Measurements from ENCODE around the gene CASKIN2.
"Not testable (repeated sequence)": the region's sequence is repeated elsewhere in the genome, so short reads cannot be mapped to it uniquely, and the experiment has no call there.

Gene CASKIN2

GRCh38 chr17:75488693-75489510, 26.4 kb downstream of the CASKIN2 start:
- no peak for DNase-seq (ENCODE audit: low read depth)

GRCh38 chr17:75487351-75488070, 27.8 kb downstream of the CASKIN2 start:
- DNase-seq (ENCODE audit: low read depth) = peak; percentile 44

DNA sequence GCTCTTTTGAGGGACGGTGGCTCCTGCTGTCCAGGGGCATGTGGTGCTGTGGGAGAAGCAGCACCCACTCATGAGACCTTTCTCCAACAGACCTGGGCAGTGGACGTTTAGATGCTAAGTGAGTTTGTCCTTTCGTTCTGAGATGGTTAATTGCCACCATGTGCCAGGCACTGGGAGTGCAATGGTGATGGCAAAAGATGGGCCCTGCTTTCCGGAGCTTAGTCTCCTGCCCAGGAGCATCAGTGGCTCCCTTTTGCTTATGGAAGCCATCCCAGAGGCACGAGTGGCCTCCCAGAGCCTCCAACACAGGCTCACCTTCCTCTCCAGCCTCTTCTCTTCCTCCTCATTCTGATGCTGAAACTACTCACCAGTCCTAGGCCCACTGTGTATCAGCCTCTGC, 28.4 kb downstream of the CASKIN2 start:
- no peak for DNase-seq (ENCODE audit: low read depth)

- no peak for DNase-seq (ENCODE audit: low read depth)
These were observed 29.2 kb downstream of the CASKIN2 start for GRCh38 chr17:75486151-75486550.

DNA sequence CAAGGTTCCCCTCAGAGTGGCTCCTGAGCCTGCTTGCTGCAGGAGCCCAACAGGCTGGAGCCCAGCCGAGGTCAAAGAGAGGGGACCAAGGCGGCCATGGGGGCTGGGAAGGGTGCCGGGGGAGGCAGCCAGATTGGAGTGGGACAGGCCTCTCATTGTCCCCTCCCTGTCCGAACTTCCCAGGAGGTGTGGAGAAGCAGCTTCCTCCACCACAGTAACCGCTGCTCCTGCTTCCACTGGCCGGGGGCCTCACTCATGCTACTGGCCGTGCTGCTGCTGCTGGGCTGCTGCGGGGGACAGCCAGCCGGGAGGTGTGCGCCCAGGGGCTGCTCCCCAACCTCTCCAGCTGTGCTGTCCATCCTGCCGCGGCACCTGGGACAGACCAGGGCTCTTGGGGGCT, 29.6 kb downstream of the CASKIN2 start:
- no peak for DNase-seq (ENCODE audit: low read depth)

GRCh38 chr17:75482098-75482942, 33.0 kb downstream of the CASKIN2 start:
- DNase-seq (ENCODE audit: low read depth) = no peak

DNA sequence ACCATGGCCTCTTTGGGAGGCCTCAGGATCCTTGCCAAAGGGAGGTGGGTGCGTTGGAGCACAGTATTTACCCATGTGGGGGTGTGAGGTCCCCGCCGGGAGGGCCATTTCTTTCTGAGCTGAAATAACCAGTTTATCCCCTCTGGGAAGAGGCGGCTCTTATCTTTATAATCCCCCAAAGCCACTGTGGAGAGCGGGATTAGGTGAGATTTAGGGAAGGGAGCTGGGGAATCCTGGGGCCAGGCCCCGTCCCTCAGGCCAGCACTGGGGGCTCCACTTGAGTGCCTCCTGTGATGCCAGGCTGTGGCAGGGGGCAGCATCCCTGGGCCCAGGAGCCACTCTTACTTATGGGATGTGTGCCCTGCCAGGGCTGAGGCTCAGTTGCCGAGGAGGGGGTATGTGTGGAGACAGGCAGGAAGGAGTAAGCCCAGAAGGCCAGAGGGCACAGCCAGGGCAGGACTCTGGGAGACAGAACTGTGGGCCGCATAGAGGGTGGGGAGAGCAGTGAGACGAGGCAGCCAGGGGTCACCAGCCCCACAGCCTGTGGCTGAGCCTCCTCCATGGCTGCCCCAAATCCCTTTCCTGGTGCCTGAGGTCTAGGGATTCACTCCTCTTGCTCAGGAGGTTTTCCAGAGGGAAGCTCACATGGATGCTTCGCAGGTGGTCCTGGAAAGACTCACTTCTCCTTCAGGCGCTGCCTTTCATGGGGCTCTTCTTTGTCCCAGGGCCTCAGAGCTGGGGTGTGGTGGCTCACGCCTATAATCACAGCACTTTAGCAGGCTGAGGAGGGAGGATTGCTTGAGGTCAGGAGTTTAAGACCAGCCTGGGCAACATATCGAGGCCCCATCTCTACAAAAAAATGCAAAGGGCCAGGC, 33.9 kb downstream of the CASKIN2 start:
- no peak for DNase-seq (ENCODE audit: low read depth)

- no peak for DNase-seq (ENCODE audit: low read depth)
These were observed 35.1 kb downstream of the CASKIN2 start for GRCh38 chr17:75480281-75480680.

DNA sequence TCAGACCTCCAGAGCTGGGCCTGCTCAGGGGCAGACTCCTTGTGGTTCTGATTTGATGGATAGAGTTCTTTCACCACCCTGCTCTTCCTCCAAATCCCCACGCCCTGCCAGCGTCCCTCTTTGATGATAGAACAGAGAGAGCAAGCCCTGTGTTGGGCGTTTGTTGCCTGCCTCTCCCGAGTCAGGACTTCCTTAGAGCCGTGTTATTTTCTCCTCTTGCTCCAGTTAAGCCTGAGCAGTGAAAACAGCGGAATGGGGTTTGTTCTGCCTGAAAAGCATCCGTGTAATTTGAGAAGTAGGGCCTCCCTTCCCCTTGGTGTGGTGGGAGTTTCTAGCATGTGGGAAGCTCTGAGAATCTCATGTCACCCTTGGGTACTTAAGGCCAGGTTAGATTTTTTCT, 36.8 kb downstream of the CASKIN2 start:
- no peak for DNase-seq (ENCODE audit: low read depth)

DNA sequence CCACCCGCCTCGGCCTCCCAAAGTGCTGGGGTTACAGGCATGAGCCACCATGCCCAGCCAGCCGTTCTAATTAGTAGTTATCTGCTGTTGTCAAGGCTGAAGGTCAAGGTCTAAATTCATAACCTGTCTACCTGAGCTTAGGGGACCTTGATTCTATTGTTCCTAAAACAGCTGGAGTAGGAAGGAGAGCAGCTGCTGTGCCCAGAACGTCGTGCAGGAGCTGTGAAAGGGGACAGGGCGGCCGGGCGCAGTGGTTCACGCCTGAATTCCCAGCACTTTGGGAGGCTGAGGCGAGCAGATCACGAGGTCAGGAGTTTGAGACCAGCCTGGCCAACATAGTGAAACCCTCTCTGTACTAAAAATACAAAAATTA, 37.9 kb downstream of the CASKIN2 start:
- not testable (repeated sequence) for DNase-seq (ENCODE audit: low read depth)

GRCh38 chr17:75476752-75477489, 38.4 kb downstream of the CASKIN2 start:
- DNase-seq (ENCODE audit: low read depth) = no peak

GRCh38 chr17:75476271-75476671, 39.1 kb downstream of the CASKIN2 start:
- no peak for DNase-seq (ENCODE audit: low read depth)

DNA sequence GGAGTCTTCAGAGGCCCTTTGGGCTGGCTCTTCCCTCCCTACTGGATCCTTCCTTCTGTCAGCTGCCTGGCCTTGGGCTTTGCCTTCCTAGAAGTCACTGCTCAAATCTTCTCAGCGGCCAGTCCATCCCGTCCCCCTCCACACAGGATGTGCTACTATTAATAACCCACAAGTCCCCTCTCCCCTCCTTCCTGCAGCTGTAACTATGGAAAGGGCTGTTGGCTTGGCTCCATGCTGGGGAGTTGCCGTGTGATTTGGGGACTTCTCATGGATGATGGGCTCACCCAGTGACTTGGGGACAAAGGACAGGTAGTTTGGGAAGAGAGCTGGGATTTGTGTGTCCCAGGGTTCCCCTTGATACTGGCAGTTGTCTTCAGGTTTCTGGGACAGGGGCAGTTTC, 39.5 kb downstream of the CASKIN2 start:
- DNase-seq (ENCODE audit: low read depth) = no peak

- DNase-seq (ENCODE audit: low read depth) = no peak
These were observed 40.0 kb downstream of the CASKIN2 start for GRCh38 chr17:75475144-75475835.

GRCh38 chr17:75474736-75475135, 40.6 kb downstream of the CASKIN2 start:
- no peak for DNase-seq (ENCODE audit: low read depth)

DNA sequence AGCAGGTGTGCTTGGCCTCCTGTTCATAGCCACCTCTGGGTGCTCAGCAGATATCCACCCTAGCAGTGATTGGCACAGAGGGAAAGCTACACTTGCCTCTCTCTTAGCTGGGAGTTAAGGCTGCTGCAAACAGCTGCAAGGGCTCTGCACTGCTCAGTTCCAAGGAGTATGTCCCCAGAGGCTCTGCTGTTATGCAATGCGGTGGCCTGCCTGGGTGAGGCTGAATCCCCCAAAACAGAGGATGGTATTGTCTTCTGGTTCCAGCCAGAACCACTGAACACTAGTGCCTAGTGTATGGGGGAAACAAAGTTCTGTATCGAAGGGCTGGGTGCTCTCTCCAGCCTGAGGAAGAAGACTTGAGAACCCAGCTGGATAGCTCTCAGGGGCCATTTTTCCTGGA, 42.1 kb downstream of the CASKIN2 start:
- no peak for DNase-seq (ENCODE audit: low read depth)

GRCh38 chr17:75472119-75472518, 43.2 kb downstream of the CASKIN2 start:
- DNase-seq (ENCODE audit: low read depth) = no peak

DNA sequence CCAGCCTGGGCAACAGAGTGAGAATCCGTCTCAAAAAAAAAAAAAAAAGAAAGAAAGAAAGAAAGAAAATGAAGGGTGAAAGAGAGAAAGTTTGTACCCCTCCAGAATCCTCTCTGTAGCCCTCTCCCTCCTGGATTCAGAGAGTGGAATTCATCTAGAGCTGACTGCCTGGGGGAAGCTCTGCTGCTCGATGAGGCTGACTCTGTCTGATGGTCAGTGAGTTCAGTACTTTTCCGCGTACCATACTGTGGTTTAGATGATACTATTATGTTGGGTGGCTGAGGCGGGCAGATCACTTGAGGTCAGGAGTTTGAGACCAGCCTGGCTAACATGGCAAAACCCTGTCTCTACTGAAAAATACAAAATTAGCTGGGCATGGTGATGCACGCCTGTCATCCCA, 44.1 kb downstream of the CASKIN2 start:
- DNase-seq (ENCODE audit: low read depth) = no peak

GRCh38 chr17:75468779-75469373, 46.5 kb downstream of the CASKIN2 start:
- DNase-seq (ENCODE audit: low read depth) = no peak

DNA sequence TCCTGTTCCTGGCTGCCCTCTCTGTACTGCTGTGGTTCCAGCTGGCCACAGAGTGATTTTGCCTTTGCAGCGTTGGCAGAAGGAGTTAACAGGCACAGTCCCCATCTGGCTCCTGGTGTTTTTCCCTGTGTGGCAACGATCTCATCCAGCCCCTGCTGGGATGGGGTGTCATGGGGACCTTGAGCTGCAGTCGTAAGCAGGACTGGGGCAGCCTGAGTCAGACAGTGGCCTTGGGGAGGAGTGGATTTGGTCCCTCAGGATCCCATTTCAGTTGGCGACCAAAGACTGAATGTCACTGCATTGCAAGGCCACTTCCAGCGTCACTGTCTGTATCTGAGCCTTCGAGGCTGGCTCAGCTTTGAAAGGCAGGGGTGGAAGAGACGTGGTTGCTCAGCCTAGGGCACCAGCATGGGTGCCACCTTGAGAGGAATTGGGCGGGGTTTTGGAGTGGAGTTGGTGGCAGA, 47.0 kb downstream of the CASKIN2 start:
- DNase-seq (ENCODE audit: low read depth) = no peak

Measured in EH (cell line).